ENCODE data around the gene BUB3. TPM values are rescaled to one million over a fixed set of nuclear protein-coding genes. Genes with fewer than 3 reads are reported as not detected.
"Not testable (repeated sequence)": the region's sequence is repeated elsewhere in the genome, so short reads cannot be mapped to it uniquely, and the experiment has no call there.

BUB3 gene
- total and polyA plus RNA-seq, 2 experiments from 2014 or later: 158 to 170 TPM

DNA sequence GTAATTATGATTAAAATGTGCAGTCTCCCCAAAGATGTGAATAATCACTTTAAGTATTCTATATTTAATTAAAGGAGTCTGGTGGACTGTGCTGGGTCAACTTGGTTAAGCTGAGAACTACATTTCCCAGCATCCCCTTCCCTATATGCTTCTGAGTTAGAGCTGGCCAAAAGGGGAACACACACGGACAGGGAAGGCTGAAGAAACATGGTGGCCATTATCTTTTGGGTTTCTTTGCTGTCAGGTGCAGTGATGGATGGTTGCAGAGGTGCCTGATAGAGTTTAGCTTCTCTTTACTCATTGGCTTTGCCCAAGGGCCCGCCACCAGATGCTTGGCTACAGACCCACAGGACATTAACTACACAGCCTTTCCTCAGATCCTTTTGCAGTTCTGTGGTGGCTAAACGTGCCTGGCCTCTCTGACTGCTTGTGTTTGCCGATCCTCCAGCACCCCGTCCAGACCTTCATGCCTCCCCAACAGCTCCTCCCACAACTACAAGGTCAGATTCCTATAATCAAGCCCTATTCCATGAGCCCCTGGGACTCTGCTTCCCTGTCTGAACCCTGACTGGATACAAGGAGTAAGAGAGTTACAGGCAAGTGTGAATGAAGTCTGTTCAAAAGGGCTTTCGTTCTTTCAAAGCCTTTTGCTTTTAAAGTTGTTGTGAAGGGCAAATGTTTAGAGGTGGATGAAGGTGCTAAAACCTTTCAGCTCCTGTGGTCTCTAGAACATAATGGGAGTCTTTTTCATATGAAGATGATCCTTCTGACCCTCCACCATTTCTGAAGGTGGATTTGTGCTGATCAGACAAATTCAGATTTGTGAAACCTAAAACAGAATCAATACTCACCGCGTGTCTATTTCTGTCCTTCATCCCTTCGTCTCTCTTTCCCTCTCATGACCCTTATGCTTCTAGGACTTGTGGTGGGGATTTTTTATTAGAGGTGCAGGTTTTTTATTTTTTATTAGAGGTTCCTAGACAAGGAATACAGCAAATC, 21.5 kb downstream of the BUB3 start:
- TF ChIP-seq EZH2phosphoT487 (IDR thresholded peaks at IDR 0.05; ENCODE audit: insufficient read depth, low read depth): no peak
- no peak for TF ChIP-seq EZH2 (IDR thresholded peaks at IDR 0.05; ENCODE audit: insufficient read depth, poor library complexity, severe bottlenecking)
- in situ Hi-C loops (cut with MboI): no loop called here

GRCh38 chr10:123178390-123178789, 24.2 kb downstream of the BUB3 start:
- WGBS, 2 experiments (ENCODE audit: low coverage in 1 of 2, low lambda C conversion rate in 2 of 2, missing lambda C conversion rate in 2 of 2): 86 to 97% methylated on average over 3 to 4 of the region's 4 CpGs
- H2AFZ ChIP-seq; DNase-seq; H3K4me2 ChIP-seq (ENCODE audit: unreplicated experiment); H3K9me3 ChIP-seq (ENCODE audit: low read depth); H3K27me3 ChIP-seq (replicated peaks; ENCODE audit: insufficient read depth); H3F3A ChIP-seq (ENCODE audit: insufficient read depth); in situ Hi-C loops (cut with MboI); H3K4me3 ChIP-seq; H3K79me2 ChIP-seq (ENCODE audit: insufficient read depth); H3K9me2 ChIP-seq (ENCODE audit: insufficient read depth); H3K27ac ChIP-seq; H4K20me1 ChIP-seq (ENCODE audit: insufficient read depth); H3K4me1 ChIP-seq (ENCODE audit: insufficient read depth); H3K9ac ChIP-seq; H3K36me3 ChIP-seq (ENCODE audit: low read depth): not testable (repeated sequence)

More for the DNA sequence above, 21.5 kb downstream of the BUB3 start:
- H3K9me2 ChIP-seq (ENCODE audit: insufficient read depth): no peaks in the 10 kb centered on the region
- no peak overlapping the region for H3K4me2 ChIP-seq (ENCODE audit: unreplicated experiment)
- WGBS, 2 experiments (ENCODE audit: low coverage in 1 of 2, low lambda C conversion rate in 2 of 2, missing lambda C conversion rate in 2 of 2): 78 to 82% methylated on average over 9 of the region's 9 CpGs
- no peaks in the 10 kb centered on the region for H3K27me3 ChIP-seq (replicated peaks; ENCODE audit: insufficient read depth)
- H3K27ac ChIP-seq: no peak overlapping the region
- no peaks in the 10 kb centered on the region for H3K9me3 ChIP-seq (ENCODE audit: low read depth)
- H3K9ac ChIP-seq: no peak overlapping the region
- H3K79me2 ChIP-seq (ENCODE audit: insufficient read depth): peaks cover 18% of the 10 kb centered on the region
- H3F3A ChIP-seq (ENCODE audit: insufficient read depth): no peaks in the 10 kb centered on the region
- no peaks in the 10 kb centered on the region for H3K36me3 ChIP-seq (ENCODE audit: low read depth)
- H2AFZ ChIP-seq: no peak overlapping the region
- H3K4me3 ChIP-seq: no peak overlapping the region
- no peaks in the 10 kb centered on the region for H4K20me1 ChIP-seq (ENCODE audit: insufficient read depth)
- DNase-seq: no peak
- no peaks in the 10 kb centered on the region for H3K4me1 ChIP-seq (ENCODE audit: insufficient read depth)

DNA sequence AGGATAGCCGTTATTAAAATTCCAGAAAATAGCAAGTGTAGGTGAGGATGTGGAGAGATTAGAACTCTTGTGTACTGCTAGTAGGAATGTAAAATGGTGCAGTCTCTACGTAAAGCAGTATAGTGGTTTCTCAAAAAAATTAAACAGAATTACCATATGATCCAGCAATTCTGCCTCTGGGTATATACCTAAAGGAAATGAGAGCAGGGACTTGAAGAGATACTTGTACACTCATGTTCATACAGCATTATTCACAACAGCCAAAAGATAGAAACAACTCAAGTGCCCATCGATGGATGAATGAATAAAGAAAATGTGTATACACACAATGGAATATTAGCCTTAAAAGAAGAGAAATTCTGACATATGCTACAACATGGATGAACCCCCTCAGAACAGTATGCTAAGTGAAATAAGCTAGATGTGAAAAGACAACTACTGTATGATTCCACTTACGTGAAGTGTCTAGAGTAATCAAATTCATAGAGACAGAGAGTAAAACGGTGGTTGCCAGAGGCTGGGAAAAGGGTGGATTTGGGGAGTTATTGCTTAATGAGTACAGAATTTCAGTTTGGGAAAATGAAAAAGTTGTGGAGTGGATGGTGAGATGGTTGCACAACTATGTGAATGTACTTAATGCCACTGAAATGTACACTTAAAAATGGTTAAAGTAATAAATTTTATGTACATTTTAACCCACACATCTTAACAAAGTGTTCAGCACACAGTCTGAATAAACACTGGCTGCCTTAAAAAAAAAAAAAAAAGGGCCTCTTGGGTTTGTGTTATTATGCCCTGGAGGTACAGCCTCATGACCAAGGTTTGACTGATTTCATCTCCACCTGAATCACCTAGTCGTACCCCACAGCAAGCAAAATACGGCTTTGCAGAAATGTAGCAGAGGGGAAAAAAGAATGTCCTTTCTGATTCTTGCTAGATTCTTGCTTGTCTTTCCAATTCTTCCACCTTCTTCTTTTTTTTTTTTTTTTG, 26.2 kb downstream of the BUB3 start:
- H2AFZ ChIP-seq: no peak overlapping the region
- no peaks in the 10 kb centered on the region for H3F3A ChIP-seq (ENCODE audit: insufficient read depth)
- no peaks in the 10 kb centered on the region for H3K27me3 ChIP-seq (replicated peaks; ENCODE audit: insufficient read depth)
- no peaks in the 10 kb centered on the region for H3K79me2 ChIP-seq (ENCODE audit: insufficient read depth)
- H3K9me3 ChIP-seq (ENCODE audit: low read depth): no peaks in the 10 kb centered on the region
- H4K20me1 ChIP-seq (ENCODE audit: insufficient read depth): no peaks in the 10 kb centered on the region
- no peak overlapping the region for H3K4me3 ChIP-seq
- H3K36me3 ChIP-seq (ENCODE audit: low read depth): no peaks in the 10 kb centered on the region
- in situ Hi-C loops (cut with MboI): no loop called here
- no peaks in the 10 kb centered on the region for H3K9me2 ChIP-seq (ENCODE audit: insufficient read depth)
- DNase-seq: no peak
- H3K4me1 ChIP-seq (ENCODE audit: insufficient read depth): no peaks in the 10 kb centered on the region
- WGBS, 2 experiments (ENCODE audit: low coverage in 1 of 2, low lambda C conversion rate in 2 of 2, missing lambda C conversion rate in 2 of 2): 91% methylated on average over 7 of the region's 7 CpGs
- TF ChIP-seq EZH2 (IDR thresholded peaks at IDR 0.05; ENCODE audit: insufficient read depth, poor library complexity, severe bottlenecking) (no peak), EZH2phosphoT487 (IDR thresholded peaks at IDR 0.05; ENCODE audit: insufficient read depth, low read depth) (no peak)
- H3K9ac ChIP-seq: no peak overlapping the region
- no peak overlapping the region for H3K4me2 ChIP-seq (ENCODE audit: unreplicated experiment)
- H3K27ac ChIP-seq: no peak overlapping the region

DNA sequence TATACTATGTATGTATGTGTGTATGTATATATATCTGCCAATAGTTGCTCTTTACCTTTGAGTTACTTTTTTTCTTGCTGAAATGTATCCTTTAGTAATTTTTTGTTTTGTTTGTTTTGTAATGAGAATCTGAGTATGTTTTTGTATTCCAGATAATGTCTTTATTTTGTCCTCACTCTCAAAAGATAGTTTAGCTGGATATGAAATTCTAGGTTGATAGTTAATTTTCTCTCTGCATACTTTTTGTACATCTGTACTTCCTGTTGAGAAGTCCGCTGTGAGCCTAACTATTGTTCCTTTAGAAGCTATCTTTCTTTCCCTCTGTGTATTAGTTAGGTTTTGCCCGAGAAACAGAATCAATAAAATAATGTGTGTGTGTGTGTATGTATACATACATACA, 29.5 kb downstream of the BUB3 start:
- no peak overlapping the region for H3K9ac ChIP-seq
- H3K9me3 ChIP-seq (ENCODE audit: low read depth): no peaks in the 10 kb centered on the region
- no peaks in the 10 kb centered on the region for H3F3A ChIP-seq (ENCODE audit: insufficient read depth)
- no peaks in the 10 kb centered on the region for H3K9me2 ChIP-seq (ENCODE audit: insufficient read depth)
- 0 out of 2 replicates have a peak, but pooled peaks cover 5% of the 10 kb centered on the region for H3K36me3 ChIP-seq (ENCODE audit: low read depth)
- 94 to 96% methylated on average over 2 of the region's 2 CpGs for WGBS, 2 experiments (ENCODE audit: low coverage in 1 of 2, low lambda C conversion rate in 2 of 2, missing lambda C conversion rate in 2 of 2)
- H3K79me2 ChIP-seq (ENCODE audit: insufficient read depth): no peaks in the 10 kb centered on the region
- H3K4me1 ChIP-seq (ENCODE audit: insufficient read depth): no peaks in the 10 kb centered on the region
- TF ChIP-seq EZH2phosphoT487 (IDR thresholded peaks at IDR 0.05; ENCODE audit: insufficient read depth, low read depth) (no peak), EZH2 (IDR thresholded peaks at IDR 0.05; ENCODE audit: insufficient read depth, poor library complexity, severe bottlenecking) (no peak)
- no peak overlapping the region for H2AFZ ChIP-seq
- no peak overlapping the region for H3K4me2 ChIP-seq (ENCODE audit: unreplicated experiment)
- in situ Hi-C loops (cut with MboI): no loop called here
- no peaks in the 10 kb centered on the region for H4K20me1 ChIP-seq (ENCODE audit: insufficient read depth)
- no peak overlapping the region for H3K27ac ChIP-seq
- no peaks in the 10 kb centered on the region for H3K27me3 ChIP-seq (replicated peaks; ENCODE audit: insufficient read depth)
- DNase-seq: no peak
- no peak overlapping the region for H3K4me3 ChIP-seq
